Immature natural killer cell (primary cell): ENCODE results near the gene ZNF786. TPM values are rescaled to one million over a fixed set of nuclear protein-coding genes. Genes with fewer than 3 reads are reported as not detected.
"Not testable (repeated sequence)": the region's sequence is repeated elsewhere in the genome, so short reads cannot be mapped to it uniquely, and the experiment has no call there.

ENCODE experiments used
- DNase-seq, 3 donors: peaks; one replicate each; pipeline ENCODE4 v3.0.0; 2022; ENCODE audit warnings: mixed read lengths in 1 of 3
- H3K27ac Mint-ChIP-seq, 6 donors: one replicate each; pipeline ENCODE4 v1.8.0; 2020; ENCODE audit warnings: mixed read lengths in 6 of 6, mild to moderate bottlenecking in 5 of 6, inconsistent platforms in 4 of 6, moderate library complexity in 3 of 6
- H3K27me3 Mint-ChIP-seq, 3 donors: one replicate each; pipeline ENCODE4 v1.8.0; 2020 to 2021; ENCODE audit warnings: low read depth in 3 of 3, mild to moderate bottlenecking in 3 of 3, mixed read lengths in 3 of 3, moderate library complexity in 3 of 3, inconsistent platforms in 1 of 3
- H3K36me3 Mint-ChIP-seq, 3 donors: one replicate each; pipeline ENCODE4 v1.8.0; 2020; ENCODE audit warnings: mixed read lengths in 3 of 3, inconsistent platforms in 2 of 3, mild to moderate bottlenecking in 2 of 3
- H3K4me1 Mint-ChIP-seq, 2 donors: one replicate each; pipeline ENCODE4 v1.8.0; 2020; ENCODE audit warnings: inconsistent platforms in 2 of 2, mild to moderate bottlenecking in 2 of 2, mixed read lengths in 2 of 2, moderate library complexity in 1 of 2
- H3K4me3 Mint-ChIP-seq, 5 donors: one replicate each; pipeline ENCODE4 v1.8.0; 2020; ENCODE audit warnings: mild to moderate bottlenecking in 5 of 5, mixed read lengths in 5 of 5, inconsistent platforms in 3 of 5, moderate library complexity in 3 of 5
- H3K9me3 Mint-ChIP-seq, 6 donors: one replicate each; pipeline ENCODE4 v1.8.0; 2020; ENCODE audit warnings: mild to moderate bottlenecking in 6 of 6, mixed read lengths in 6 of 6, inconsistent platforms in 4 of 6, moderate library complexity in 3 of 6
- polyA plus RNA-seq, 3 donors: library from polyadenylated mRNA; unstranded; fragments of 300-500 nt; fragmentation: Illumina TruSeq; gene quantifications; one replicate each; pipeline ENCODE4 v1.2.3, GENCODE V29; 2021

ZNF786 gene
- polyA plus RNA-seq, 3 donors from 2014 or later: 1.1 to 15.8 (median 2.6) TPM

DNA sequence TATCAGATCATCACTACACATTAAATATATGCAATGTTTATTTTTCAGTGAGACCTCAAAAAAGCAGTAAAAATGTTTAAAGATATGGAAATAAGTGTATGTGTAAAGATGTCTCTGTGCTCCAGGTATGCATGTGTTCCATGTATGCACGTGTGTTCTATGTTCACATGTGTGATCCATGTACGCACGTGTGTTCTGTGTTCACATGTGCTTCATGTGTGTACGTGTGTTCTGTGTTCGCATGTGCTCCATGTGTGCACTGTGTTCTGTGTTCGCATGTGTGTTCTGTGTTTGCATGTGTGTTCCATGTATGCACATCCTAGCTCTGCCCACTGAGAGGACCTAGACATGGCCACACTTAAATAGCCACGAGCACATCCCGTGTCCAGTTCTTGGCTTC, 46.6 kb downstream of the ZNF786 start:
- Mint-ChIP-seq H3K27ac (no peak overlapping the region), H3K27me3 (no peaks in the 10 kb centered on the region), H3K9me3 (no peaks in the 10 kb centered on the region), H3K4me1 (no peaks in the 10 kb centered on the region), H3K36me3 (no peaks in the 10 kb centered on the region), H3K4me3 (no peak overlapping the region)
- no peak for DNase-seq

DNA sequence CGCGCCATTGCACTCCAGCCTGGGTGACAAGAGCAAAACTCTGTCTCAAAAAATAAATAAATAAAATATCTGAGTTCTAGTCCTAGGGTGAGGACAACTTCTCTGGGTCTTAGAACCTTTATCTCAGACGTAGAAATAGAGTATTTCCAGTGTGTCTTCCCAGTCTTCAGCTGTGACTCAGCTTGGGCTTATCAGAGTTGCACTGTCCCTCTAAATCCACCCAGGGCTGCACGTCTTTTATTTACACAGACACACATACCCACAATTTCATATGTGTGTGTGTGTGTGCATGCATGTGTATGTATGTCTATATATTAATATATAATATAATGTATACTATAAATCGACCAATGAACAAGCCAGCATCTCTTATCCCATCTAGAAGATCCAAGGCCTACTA, 49.2 kb downstream of the ZNF786 start:
- no peak for DNase-seq
- Mint-ChIP-seq H3K27me3 (peaks cover 0 to 3% (median 0%) of the 10 kb centered on the region in 3 donors), H3K4me3 (no peak overlapping the region), H3K36me3 (peaks cover 0 to 4% (median 3%) of the 10 kb centered on the region in 3 donors), H3K9me3 (peaks cover 0 to 6% (median 2%) of the 10 kb centered on the region in 6 donors), H3K4me1 (peaks cover 13 to 19% of the 10 kb centered on the region in 2 donors), H3K27ac (no peak overlapping the region)

DNA sequence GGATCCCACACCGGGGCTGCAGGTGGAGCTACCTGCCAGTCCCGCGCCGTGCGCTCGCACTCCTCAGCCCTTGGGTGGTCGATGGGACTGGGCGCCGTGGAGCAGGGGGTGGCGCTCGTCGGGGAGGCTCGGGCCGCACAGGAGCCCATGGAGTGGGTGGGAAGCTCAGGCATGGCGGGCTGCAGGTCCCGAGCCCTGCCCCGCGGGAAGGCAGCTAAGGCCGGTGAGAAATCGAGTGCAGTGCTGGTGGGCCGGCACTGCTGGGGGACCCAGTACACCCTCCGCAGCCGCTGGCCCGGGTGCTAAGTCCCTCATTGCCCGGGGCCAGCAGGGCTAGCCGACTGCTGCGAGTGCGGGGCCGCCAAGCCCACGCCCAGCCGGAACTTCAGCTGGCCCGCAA, 51.9 kb downstream of the ZNF786 start:
- H3K4me3 Mint-ChIP-seq, H3K27ac Mint-ChIP-seq, H3K9me3 Mint-ChIP-seq, DNase-seq, H3K27me3 Mint-ChIP-seq, H3K36me3 Mint-ChIP-seq: not testable (repeated sequence)
- peaks cover 13 to 19% of the 10 kb centered on the region in 2 donors for H3K4me1 Mint-ChIP-seq

DNA sequence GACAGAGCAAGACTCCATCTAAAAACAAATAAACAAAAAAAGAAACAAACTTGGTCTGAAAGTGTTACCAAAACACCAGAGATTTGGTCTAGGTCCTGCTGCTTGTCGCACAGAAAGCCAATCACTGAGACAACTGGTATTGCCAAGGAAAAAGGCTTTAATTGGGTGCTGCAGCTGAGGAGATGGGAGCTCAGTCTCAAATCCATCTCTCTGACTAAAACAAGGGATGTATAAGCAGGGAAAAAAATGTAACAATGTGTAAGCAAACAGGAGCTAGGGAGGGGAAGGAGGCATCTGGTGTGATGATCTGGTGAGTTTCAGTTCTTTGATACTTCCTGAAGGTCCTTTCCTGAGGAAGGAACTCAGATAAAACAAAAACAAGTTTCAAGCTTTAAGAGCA, 53.8 kb downstream of the ZNF786 start:
- Mint-ChIP-seq H3K27me3 (peaks cover 0 to 3% (median 0%) of the 10 kb centered on the region in 3 donors), H3K36me3 (peaks cover 0 to 7% (median 3%) of the 10 kb centered on the region in 3 donors), H3K4me3 (peak overlapping the region in 4 of 5 donors; percentile 40 to 73 (median 64)), H3K9me3 (peaks cover 0 to 10% (median 2%) of the 10 kb centered on the region in 6 donors), H3K27ac (peak overlapping the region in 4 of 6 donors; percentile 19 to 70 (median 70)), H3K4me1 (peaks cover 13 to 19% of the 10 kb centered on the region in 2 donors)
- no peak for DNase-seq

DNA sequence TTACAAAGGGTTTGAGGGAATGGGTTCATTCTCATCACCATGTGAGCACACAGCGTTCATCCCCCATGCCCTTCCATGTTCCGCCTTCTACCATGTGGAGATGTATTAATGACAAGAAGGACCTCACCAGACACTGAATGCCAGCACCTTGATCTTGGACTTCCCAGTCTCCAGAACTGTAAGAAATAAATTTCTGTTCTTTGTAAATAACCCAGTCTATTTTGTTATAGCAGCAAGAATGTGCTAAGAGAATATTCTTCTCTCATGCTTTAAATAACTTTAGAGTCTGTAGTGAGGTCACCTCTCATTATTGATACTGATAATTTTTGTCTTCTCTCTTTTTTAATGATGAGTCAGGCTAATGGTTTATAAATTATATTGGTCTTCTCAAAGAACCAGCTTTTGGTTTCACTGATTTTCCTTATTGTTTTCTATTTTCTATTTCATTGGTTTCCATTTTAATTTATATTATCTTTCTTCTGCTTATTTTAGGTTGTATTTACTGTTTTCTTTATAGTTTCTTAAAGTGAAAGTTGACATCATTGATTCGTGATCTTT, 59.1 kb downstream of the ZNF786 start:
- H3K36me3 Mint-ChIP-seq: peaks cover 0 to 3% (median 0%) of the 10 kb centered on the region in 3 donors
- peaks cover 23 to 31% of the 10 kb centered on the region in 2 donors for H3K4me1 Mint-ChIP-seq
- H3K4me3 Mint-ChIP-seq: no peak overlapping the region
- peaks cover 0 to 3% (median 0%) of the 10 kb centered on the region in 6 donors for H3K9me3 Mint-ChIP-seq
- H3K27me3 Mint-ChIP-seq: peaks cover 4 to 7% (median 5%) of the 10 kb centered on the region in 3 donors
- no peak for DNase-seq
- H3K27ac Mint-ChIP-seq: no peak overlapping the region

DNA sequence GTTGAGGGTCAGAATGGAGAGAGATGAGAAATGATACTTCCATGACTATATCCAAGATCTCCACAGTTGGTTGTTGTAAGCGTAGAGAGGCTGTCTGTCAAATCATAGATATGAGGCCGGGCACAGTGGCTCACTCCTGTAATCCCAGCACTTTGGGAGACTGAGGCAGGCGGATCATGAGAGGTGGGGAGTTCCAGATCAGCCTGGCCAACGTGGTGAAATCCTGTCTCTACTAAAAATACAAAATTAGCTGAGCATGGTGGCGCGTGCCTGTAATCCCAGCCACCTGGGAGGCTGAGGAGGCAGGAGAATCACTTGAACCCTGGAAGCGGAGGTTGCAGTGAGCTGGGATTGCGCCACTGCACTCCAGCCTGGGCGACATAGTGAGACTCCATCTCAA, 60.1 kb downstream of the ZNF786 start:
- H3K36me3 Mint-ChIP-seq, DNase-seq, H3K4me3 Mint-ChIP-seq, H3K9me3 Mint-ChIP-seq, H3K27me3 Mint-ChIP-seq: not testable (repeated sequence)
- peaks cover 33 to 40% of the 10 kb centered on the region in 2 donors for H3K4me1 Mint-ChIP-seq
- H3K27ac Mint-ChIP-seq: peak overlapping the region in 5 of 6 donors; percentile 13 to 95 (median 74)

DNA sequence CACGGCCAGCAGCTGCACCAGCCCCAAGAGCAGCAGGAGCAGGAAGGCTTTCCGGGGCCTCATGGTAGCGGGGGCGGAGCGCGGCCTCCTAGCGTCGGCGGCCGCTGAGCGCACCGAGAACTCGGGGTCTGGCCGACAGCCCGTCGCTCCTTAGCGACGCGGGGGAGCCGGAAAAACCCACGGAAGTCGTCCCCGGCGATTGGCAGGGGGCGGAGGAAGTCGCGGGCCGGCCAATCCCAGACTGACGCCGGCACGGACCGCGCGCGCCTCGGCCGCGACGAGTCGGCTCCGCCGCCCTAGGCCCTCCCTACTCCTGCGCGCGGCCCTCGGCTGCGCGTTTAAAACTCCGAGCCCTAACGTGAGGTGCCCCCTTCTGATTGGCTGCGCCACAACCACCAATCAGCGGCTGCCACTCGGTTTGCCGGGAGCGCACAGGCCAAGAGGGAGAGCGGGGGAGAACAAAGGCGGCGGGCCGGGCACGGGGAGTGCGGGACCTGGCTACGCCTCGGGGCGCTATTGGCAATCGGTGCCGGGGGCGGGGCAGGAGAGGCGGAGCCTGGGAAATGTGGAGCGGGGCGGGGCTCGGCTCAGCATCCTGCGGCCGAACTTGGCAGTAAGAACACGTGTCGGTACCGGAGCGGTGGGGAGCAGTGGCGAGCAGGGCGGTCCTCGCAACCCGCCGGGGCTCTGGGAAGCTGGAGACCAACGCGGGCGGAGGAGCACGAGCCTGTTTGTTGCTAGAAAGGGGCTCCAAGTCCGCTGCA, 62.0 kb downstream of the ZNF786 start, which contains the start of gene PDIA4:
Gene PDIA4 (minus strand): TSS at position 160 of the 764 bp plus-strand sequence. CDS start 97 bp downstream, at position 63.
- Mint-ChIP-seq H3K36me3 (peaks cover 0 to 3% (median 0%) of the 10 kb centered on the region in 3 donors), H3K27me3 (peaks cover 4 to 9% (median 7%) of the 10 kb centered on the region in 3 donors), H3K9me3 (no peaks in the 10 kb centered on the region), H3K4me3 (peak within 1 kb of the TSS; percentile 87 to 92 (median 90)), H3K4me1 (peaks cover 37 to 53% of the 10 kb centered on the region in 2 donors), H3K27ac (peak within 1 kb of the TSS; percentile 87 to 95 (median 92))
- DNase-seq: peak; percentile 100

DNA sequence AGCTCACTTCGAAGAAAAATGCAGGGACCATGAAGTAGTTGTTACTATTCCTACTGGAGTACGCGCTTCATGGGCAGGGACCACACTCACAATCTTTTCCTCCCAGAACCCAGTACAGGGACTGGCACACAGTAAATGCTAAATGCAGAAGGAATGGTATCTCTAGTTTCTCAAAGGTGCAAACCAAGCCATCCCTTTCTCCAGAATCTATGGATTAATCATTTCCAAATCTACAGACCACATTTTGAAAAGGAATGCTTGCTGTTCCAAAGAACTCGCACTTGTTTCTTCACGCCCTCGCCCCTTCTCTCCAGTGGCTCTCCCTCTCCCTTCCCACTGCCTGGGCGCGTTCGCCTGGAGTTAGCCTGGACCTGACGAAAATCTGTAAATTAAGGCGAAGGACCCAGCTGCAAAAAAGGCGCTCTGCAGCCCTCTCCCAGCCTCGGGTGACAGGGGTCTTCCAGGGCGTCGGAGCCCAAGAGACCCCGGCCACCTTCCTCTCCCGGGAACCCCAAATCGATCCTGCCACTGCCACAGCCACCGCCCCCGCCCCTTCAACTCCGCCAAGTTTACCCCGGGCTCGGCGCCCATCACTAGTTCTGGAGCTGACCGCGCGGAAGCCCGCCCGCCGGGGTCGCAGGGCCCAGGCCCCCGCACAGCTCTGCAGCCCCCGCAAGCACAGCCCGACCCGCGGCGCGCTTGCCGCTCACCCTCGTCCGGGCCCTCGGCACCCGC, 62.7 kb downstream of the ZNF786 start:
- H3K27ac Mint-ChIP-seq: peak overlapping the region; percentile 86 to 94 (median 90)
- H3K9me3 Mint-ChIP-seq: no peaks in the 10 kb centered on the region
- DNase-seq: no peak
- H3K27me3 Mint-ChIP-seq: peaks cover 4 to 9% (median 7%) of the 10 kb centered on the region in 3 donors
- H3K36me3 Mint-ChIP-seq: peaks cover 0 to 3% (median 0%) of the 10 kb centered on the region in 3 donors
- H3K4me1 Mint-ChIP-seq: peaks cover 38 to 60% of the 10 kb centered on the region in 2 donors
- H3K4me3 Mint-ChIP-seq: peak overlapping the region; percentile 86 to 92 (median 89)

DNA sequence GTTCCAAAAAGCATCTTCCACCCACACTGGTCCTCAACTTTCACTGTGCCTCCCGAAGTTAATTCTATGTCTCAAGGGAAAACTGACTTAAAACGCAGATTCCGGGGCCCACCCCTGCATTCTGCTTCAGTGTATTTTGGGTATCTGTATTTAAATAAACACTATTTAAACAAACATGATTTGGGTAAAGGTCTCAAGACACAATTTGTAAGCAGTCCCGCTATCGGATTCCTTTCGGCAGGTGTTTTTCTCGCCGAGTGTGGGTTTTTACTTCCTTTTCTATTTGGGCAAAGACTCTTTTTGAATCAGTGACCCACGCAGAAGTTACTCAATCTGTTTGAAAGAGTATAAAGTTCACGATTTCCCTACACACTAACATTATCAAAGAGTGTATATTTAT, 63.5 kb downstream of the ZNF786 start:
- Mint-ChIP-seq H3K9me3 (no peaks in the 10 kb centered on the region), H3K4me3 (peak overlapping the region; percentile 86 to 92 (median 89)), H3K36me3 (peaks cover 0 to 3% (median 0%) of the 10 kb centered on the region in 3 donors), H3K27ac (peak overlapping the region; percentile 86 to 94 (median 90)), H3K27me3 (peaks cover 4 to 9% (median 7%) of the 10 kb centered on the region in 3 donors), H3K4me1 (peaks cover 39 to 67% of the 10 kb centered on the region in 2 donors)
- no peak for DNase-seq

DNA sequence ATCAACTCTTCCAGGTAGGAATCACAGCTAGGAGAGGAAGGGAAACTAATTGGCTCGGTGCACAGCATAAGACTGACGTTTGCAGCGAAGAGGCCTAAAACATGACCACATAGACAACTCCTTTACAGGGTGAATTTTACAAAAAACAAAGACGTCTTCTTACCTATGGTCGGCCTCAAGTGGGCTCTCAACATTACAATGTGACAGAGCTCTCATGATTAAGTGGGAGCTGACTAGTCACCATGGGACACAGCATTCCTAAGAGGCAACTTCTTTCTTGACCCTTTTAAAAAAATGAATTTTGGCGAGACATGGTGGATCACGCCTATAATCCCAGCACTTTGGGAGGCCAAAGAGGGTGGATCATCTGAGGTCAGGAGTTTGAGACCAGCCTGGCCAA, 66.9 kb downstream of the ZNF786 start:
- H3K36me3 Mint-ChIP-seq: peaks cover 5 to 12% (median 8%) of the 10 kb centered on the region in 3 donors
- peak overlapping the region in 3 of 6 donors; percentile 9 to 46 (median 25) for H3K27ac Mint-ChIP-seq
- no peaks in the 10 kb centered on the region for H3K9me3 Mint-ChIP-seq
- no peak for DNase-seq
- no peak overlapping the region for H3K4me3 Mint-ChIP-seq
- peaks cover 2 to 7% (median 6%) of the 10 kb centered on the region in 3 donors for H3K27me3 Mint-ChIP-seq
- peaks cover 34 to 64% of the 10 kb centered on the region in 2 donors for H3K4me1 Mint-ChIP-seq

DNA sequence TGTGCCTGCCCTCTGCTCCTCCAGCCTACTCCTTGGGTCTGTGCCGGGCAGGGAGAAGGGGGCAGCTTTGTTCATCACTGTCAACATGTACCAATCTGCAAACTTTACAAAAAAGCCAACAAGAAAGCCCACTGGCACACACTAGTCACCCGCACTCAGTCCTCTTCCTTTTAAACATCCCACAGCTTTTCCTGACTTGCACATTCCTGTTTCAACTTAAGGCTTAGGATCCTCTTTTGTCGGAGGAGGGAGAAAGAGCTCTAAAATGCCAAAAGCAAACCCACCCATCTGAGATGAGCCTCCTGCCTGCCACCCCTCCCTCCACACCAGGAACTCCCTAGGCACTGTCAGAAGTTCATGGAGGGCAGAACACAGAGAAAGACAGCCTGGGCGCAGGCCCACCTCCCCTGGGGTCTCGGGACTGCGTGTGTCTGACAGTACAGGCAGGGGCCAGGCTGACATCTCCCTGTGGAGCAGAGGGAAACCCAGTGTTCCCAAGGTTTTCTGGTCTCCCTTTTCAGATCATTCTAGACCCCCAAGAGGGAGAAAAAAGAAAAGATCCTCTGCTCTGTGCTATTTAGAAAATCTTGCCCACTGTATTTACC, 67.7 kb downstream of the ZNF786 start:
- peaks cover 5 to 12% (median 8%) of the 10 kb centered on the region in 3 donors for H3K36me3 Mint-ChIP-seq

DNA sequence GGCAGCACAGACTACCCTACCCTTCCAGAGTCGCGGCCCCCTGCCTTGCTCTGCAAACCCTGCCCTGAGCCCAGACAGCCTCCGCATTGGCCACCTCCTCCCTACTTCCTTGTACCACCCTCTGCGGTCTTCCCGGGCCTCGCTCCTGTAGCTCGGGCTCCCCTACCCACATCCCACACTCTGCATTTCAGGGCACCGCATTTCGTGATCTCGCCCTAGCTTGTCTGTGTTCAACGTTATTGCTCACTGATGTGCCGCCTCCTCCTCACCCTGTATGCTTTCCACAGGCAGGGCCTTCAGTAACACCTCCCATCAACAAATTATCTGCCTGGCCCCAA, 68.8 kb downstream of the ZNF786 start:
- Mint-ChIP-seq H3K36me3 (peaks cover 8 to 16% (median 9%) of the 10 kb centered on the region in 3 donors), H3K27ac (peak overlapping the region in 4 of 6 donors; percentile 12 to 70 (median 34))

More for the DNA sequence above, 67.7 kb downstream of the ZNF786 start:
- H3K9me3 Mint-ChIP-seq: no peaks in the 10 kb centered on the region
- H3K4me1 Mint-ChIP-seq: peaks cover 33 to 61% of the 10 kb centered on the region in 2 donors
- DNase-seq: no peak
- H3K27ac Mint-ChIP-seq: peak overlapping the region; percentile 6 to 75 (median 24)
- H3K27me3 Mint-ChIP-seq: peaks cover 0 to 5% (median 3%) of the 10 kb centered on the region in 3 donors
- no peak overlapping the region for H3K4me3 Mint-ChIP-seq

DNA sequence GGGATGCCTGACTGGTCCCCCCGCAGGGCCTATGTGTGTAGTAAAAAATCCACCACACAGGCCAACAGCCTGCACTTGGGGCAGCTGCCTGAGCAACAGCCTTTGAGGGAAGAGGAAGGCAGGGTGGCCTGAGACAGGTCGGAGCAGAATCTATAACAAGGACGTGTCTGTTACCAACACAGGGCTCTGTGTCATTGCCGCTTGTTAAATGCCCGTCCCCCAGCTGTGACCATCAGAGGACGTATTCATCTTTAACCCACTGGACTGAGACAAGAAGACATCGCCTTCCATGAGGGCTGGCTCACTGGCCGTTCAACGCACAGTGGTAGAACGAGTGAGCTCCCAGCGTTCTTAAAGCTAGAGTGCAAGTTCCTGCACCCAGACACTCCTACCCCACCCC, 70.0 kb downstream of the ZNF786 start:
- Mint-ChIP-seq H3K36me3 (peaks cover 8 to 16% (median 9%) of the 10 kb centered on the region in 3 donors), H3K27ac (peak overlapping the region in 3 of 6 donors; percentile 0 to 27 (median 17)), H3K4me1 (peaks cover 11 to 40% of the 10 kb centered on the region in 2 donors), H3K4me3 (no peak overlapping the region), H3K27me3 (no peaks in the 10 kb centered on the region), H3K9me3 (no peaks in the 10 kb centered on the region)
- no peak for DNase-seq

More for the DNA sequence above, 68.8 kb downstream of the ZNF786 start:
- Mint-ChIP-seq H3K4me1 (peaks cover 21 to 49% of the 10 kb centered on the region in 2 donors), H3K4me3 (peak overlapping the region in 1 of 5 donors; percentile 42), H3K9me3 (no peaks in the 10 kb centered on the region), H3K27me3 (peaks cover 0 to 3% (median 3%) of the 10 kb centered on the region in 3 donors)
- DNase-seq: no peak
